Articular chondrocyte of knee joint (primary cell): Measurements from ENCODE around the gene SLC38A8. TPM values are rescaled to one million over a fixed set of nuclear protein-coding genes. Genes with fewer than 3 reads are reported as not detected.

ENCODE experiments used
- small RNA-seq: library from RNA; depleted of rRNA; stranded (forward); fragments of <200 nt; gene quantifications from one replicate; pipeline ENCODE3, GENCODE V24; 2012
- total RNA-seq: library from RNA; depleted of rRNA; stranded (reverse); fragments of >200 nt; gene quantifications from 2 replicates; pipeline ENCODE4 v1.2.3, GENCODE V29; 2012

Gene SLC38A8
- total RNA-seq: not detected in 2 replicates

GRCh38 chr16:84042308-84042878, at the start of gene SLC38A8:
TSS of gene SLC38A8 (minus strand) at chr16:84042795. CDS start at chr16:84042157, 638 bp downstream.

GRCh38 chr16:83967838-83968305, 74.7 kb downstream of the SLC38A8 start, which contains the start of gene NECAB2:
TSS of gene NECAB2 (plus strand) at chr16:83968244. CDS start at chr16:83968649, 405 bp downstream.

Small RNAs within 50 kb of the gene (small RNA-seq; reads per million reads assigned to genes)
- not detected for gene RNA5SP432

Other genes with a start within 250 kb of the SLC38A8 start
- gene HSBP1, start 234.8 kb downstream of the SLC38A8 start, total RNA-seq: 18.6 and 35.3 TPM in 2 replicates
- 5.0 and 5.6 TPM in 2 replicates for gene MLYCD, start 143.7 kb downstream of the SLC38A8 start, total RNA-seq
- 3.9 and 4.1 TPM in 2 replicates for gene OSGIN1, start 89.6 kb downstream of the SLC38A8 start, total RNA-seq
- 0.13 TPM in 1 of 2 replicates, not detected in the other for gene NECAB2, start 74.6 kb downstream of the SLC38A8 start, total RNA-seq
- gene MBTPS1, start 74.1 kb upstream of the SLC38A8 start, total RNA-seq: 96.6 and 112 TPM in 2 replicates
- 17.9 and 19.8 TPM in 2 replicates for gene HSDL1, start 102.4 kb upstream of the SLC38A8 start, total RNA-seq
- 0.11 TPM in 1 of 2 replicates, not detected in the other for gene DNAAF1, start 102.5 kb upstream of the SLC38A8 start, total RNA-seq
- gene TAF1C, start 144.3 kb upstream of the SLC38A8 start, total RNA-seq: 15.8 and 17.9 TPM in 2 replicates
- gene ADAD2, start 148.4 kb upstream of the SLC38A8 start, total RNA-seq: not detected in 2 replicates
- gene KCNG4, start 197.2 kb upstream of the SLC38A8 start, total RNA-seq: not detected in 2 replicates